Lower leg skin (tissue), 3 donors: ENCODE data around the gene AGPS.

Experiments
- POLR2A ChIP-seq, 2 donors: fragments of 450-650 bp; IDR thresholded peaks; one replicate each; pipeline ENCODE4 v1.6.1; 2016 to 2017; ENCODE audit warnings: antibody characterized with exemption in 2 of 2, mild to moderate bottlenecking in 1 of 2, moderate library complexity in 1 of 2
- TF ChIP-seq, protein P1 (sequence below), 3 donors: fragments of 450-650 bp; IDR thresholded peaks; one replicate each; pipeline ENCODE4 v1.5.1; 2016; ENCODE audit warnings: antibody characterized with exemption in 3 of 3, mild to moderate bottlenecking in 3 of 3, moderate library complexity in 2 of 3

DNA sequence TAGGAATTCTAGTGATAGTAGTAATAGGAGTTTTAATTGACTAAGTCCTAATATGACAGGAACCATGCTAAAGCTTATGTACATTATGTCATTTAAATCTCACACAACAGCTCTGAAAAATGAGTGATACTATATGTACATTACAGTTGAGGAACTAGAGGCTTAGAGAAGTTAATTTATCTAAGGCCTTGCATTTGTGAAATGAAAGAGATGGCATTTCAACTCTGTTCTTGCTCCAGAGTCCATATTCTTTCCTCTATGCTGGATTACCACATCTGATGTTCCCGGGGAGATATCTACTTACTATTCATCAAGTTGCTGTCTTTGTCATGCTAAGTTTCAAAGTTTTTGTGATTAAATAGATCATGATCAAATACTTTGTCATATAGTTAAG lies 5.7 kb downstream of the AGPS start:
- no peak for TF ChIP-seq POLR2A (IDR thresholded peaks at IDR 0.05)
- TF ChIP-seq, protein P1, sequence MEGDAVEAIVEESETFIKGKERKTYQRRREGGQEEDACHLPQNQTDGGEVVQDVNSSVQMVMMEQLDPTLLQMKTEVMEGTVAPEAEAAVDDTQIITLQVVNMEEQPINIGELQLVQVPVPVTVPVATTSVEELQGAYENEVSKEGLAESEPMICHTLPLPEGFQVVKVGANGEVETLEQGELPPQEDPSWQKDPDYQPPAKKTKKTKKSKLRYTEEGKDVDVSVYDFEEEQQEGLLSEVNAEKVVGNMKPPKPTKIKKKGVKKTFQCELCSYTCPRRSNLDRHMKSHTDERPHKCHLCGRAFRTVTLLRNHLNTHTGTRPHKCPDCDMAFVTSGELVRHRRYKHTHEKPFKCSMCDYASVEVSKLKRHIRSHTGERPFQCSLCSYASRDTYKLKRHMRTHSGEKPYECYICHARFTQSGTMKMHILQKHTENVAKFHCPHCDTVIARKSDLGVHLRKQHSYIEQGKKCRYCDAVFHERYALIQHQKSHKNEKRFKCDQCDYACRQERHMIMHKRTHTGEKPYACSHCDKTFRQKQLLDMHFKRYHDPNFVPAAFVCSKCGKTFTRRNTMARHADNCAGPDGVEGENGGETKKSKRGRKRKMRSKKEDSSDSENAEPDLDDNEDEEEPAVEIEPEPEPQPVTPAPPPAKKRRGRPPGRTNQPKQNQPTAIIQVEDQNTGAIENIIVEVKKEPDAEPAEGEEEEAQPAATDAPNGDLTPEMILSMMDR (IDR thresholded peaks at IDR 0.05) = no peak
